Activated CD4-positive, alpha-beta T cell treated with anti-CD3 and anti-CD28 coated beads for 36 hours (primary cell): ENCODE data around the gene VAV2. TPM values are rescaled to one million over a fixed set of nuclear protein-coding genes. Genes with fewer than 3 reads are reported as not detected.

Experiments
- ATAC-seq: fragments of 200-7000 bp; cut with Tn5 transposase; one replicate; pipeline ENCODE4 v1.10.0; 2021; ENCODE audit warnings: mild to moderate bottlenecking, moderate library complexity
- CTCF ChIA-PET: fragments of 350-600 bp; sonication (Branson Sonifier 250); formaldehyde crosslinking; loops from one replicate; lab custom pipeline; 2021; ENCODE audit warnings: antibody characterized with exemption; lab: Charles Lee
- POLR2A ChIA-PET: fragments of 350-600 bp; sonication (Branson Sonifier 250); formaldehyde crosslinking; loops from one replicate; lab custom pipeline; 2021; ENCODE audit warnings: antibody characterized with exemption, inconsistent platforms; lab: Charles Lee
- DNase-seq: peaks from one replicate; pipeline ENCODE4 v3.0.0-alpha.2; 2020
- H3K27ac Mint-ChIP-seq: one replicate; pipeline ENCODE4 v1.8.0; 2021; ENCODE audit warnings: mixed read lengths
- H3K27me3 Mint-ChIP-seq: one replicate; pipeline ENCODE4 v1.8.0; 2021; ENCODE audit warnings: mixed read lengths
- H3K36me3 Mint-ChIP-seq: one replicate; pipeline ENCODE4 v1.8.0; 2021; ENCODE audit warnings: low read depth, mixed read lengths
- H3K4me1 Mint-ChIP-seq: one replicate; pipeline ENCODE4 v1.8.0; 2021; ENCODE audit warnings: mixed read lengths
- H3K4me3 Mint-ChIP-seq: one replicate; pipeline ENCODE4 v1.8.0; 2021; ENCODE audit warnings: mild to moderate bottlenecking, moderate library complexity, mixed read lengths
- H3K9me3 Mint-ChIP-seq: one replicate; pipeline ENCODE4 v1.8.0; 2021; ENCODE audit warnings: low read depth, mixed read lengths
- intact Hi-C, 2 experiments: fragments of 100-400 bp; cut with DNase I in 1 of 2; cut with micrococcal nuclease in 1 of 2; formaldehyde crosslinking; loops; one replicate each; pipeline versions ENCODE4 v1.14.2 to v1.15.1; 2022 to 2024; cut with DNase I, micrococcal nuclease
- total RNA-seq, 2 experiments: library from RNA; stranded (reverse); gene quantifications; one replicate each; pipeline ENCODE4 v1.2.3, GENCODE V29; 2021

Gene VAV2
- total RNA-seq, 2 experiments from 2014 or later, result 5.1 to 6.5 TPM

DNA sequence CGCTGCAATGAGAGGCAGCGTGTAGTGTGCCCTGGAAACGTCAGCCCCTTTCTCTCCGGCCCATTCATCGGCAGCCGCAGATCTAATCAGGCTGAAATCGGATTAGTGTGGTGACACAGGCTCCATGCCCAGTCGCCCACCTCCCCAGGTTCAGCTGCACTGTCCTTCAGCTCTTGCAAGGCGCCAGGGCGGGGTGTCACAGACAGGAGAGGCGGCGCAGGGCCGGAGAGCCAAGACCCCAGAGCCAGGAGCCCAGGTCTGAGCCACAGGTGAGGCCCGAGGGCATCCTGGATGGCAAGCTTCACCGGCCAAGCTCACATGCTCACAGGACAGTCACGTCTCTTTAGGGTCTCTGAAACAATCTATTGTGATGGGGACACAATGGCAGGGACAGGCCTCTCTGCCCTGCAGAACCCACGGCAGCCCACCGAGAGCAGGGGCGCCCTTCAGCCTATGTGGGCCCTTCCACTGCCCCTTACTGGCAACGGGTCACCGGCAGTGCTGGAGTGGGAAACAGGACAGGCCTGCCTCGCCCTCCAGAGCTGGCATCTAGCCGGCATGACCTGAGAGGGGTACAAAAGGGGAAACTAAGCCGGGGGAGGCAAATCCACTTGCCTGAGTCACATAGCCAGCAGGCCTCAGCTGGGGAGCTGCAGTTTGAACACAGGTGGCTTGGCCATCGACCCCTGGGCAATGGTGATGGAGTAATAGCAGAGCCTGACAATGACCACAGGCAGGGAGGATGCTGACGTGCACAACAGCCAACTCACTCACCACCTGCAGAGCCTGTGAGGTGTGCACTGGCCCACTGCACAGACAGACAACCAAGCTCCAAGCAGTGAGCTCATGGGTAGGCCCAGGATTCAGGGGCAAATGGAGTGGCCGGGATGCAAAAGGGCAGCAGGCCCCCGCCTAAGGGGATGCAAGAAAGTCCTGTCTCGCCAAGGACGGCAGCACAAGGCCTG lies 48.1 kb downstream of the VAV2 start:
- H3K27me3 Mint-ChIP-seq, result no peaks in the 10 kb centered on the region
- no peaks in the 10 kb centered on the region for H3K36me3 Mint-ChIP-seq
- CTCF ChIA-PET, result interaction anchor here (0.6 to 0.7 kb wide), 3 partner anchors 135 to 749 kb away, joined by 3 to 4 read pairs (median 3); no protein-coding TSS in a partner anchor

DNA sequence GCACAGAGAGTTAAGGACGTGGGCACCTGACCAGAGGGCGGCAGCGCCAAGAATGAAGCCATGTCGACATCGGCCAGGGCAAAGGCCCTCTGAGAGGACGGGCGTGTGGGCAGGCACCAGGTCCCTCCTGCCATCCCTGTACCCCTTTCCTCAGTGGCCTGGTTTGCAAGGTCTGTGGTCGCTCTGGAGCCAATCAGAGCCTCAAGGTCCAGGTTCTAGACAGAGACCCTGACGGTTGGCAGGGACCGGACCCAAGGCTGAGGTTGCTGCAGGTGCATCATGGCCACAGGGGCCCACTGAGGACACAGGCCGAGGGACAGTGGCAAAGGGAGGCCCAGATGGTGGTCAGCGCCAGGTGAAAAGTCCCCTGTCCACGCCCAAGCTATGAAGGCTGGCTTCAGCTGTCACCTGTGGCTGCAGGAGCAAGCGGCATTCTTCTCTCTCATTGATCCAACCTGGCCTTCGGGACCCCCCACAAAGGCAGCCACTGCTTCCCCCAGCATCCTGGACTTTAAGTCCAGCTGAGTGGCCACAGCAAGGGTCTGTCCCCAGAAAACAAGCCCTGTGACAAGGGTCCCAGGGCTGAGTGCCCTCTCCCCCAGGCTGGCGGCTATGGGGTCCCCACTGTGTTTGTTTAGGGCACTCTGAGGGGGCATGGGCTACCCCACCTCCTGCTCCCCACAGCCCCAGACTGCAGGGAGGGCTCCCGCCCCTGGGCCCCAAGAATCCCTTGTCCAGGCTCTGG lies 48.9 kb downstream of the VAV2 start:
- H3K36me3 Mint-ChIP-seq, result no peaks in the 10 kb centered on the region
- H3K4me3 Mint-ChIP-seq, result no peak overlapping the region
- no peaks in the 10 kb centered on the region for H3K4me1 Mint-ChIP-seq
- no peaks in the 10 kb centered on the region for H3K9me3 Mint-ChIP-seq
- no peaks in the 10 kb centered on the region for H3K27me3 Mint-ChIP-seq
- POLR2A ChIA-PET, result no interaction called here
- DNase-seq (no peak), ATAC-seq (no peak)
- intact Hi-C loops, result no loop called here
- H3K27ac Mint-ChIP-seq, result no peak overlapping the region
- CTCF ChIA-PET, result interaction anchor here (0.5 to 0.7 kb wide), 2 partner anchors 156 to 214 kb away, joined by 3 to 4 read pairs; no protein-coding TSS in a partner anchor

More for the DNA sequence above, 48.1 kb downstream of the VAV2 start:
- H3K4me3 Mint-ChIP-seq, result no peak overlapping the region
- no peak overlapping the region for H3K27ac Mint-ChIP-seq
- intact Hi-C loops, result no loop called here
- H3K9me3 Mint-ChIP-seq, result no peaks in the 10 kb centered on the region
- POLR2A ChIA-PET, result no interaction called here
- no peaks in the 10 kb centered on the region for H3K4me1 Mint-ChIP-seq
- no peak for ATAC-seq
- DNase-seq, result no peak

DNA sequence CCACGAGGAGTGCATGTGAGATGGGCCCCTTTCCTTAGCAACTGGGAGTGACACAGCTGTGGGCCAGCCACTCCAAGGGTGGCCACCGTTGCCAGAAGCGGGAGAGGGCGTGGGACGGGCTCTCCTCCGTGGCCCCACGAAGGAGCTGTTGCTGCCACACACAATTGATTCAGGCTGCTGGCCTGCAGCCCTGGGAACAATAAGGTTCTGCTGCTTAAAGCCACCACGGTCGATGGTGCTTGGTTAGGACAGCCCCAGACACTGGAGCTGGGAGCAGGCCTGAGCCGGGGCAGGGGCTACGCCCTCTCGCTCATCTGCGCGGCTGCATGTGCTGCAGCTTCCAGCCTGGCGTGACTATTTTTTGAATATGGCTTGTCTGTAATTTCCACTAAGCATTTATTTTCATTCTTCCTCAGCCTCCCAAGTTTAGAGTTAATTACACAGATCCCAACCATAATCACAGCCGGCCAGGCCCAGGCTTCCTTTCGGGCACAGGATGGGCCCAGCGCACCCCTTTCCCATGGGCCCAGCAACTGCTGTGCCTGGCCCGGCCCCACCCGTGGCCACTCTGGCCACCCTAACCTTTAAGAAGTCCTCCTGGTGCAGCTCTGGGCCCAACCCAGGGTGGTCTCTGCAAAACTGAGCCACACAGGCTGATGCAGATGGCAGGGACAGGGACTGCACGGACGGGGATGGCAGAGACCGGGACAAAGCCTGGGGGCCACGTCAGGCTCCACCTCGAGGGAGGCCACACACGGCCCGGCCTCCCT lies 49.7 kb downstream of the VAV2 start:
- ChIA-PET POLR2A (no interaction called here), CTCF (interaction anchor here (0.5 to 0.7 kb wide), 2 partner anchors 10 to 215 kb away, joined by 3 read pairs; no protein-coding TSS in a partner anchor)
- H3K4me1 Mint-ChIP-seq, result no peaks in the 10 kb centered on the region

DNA sequence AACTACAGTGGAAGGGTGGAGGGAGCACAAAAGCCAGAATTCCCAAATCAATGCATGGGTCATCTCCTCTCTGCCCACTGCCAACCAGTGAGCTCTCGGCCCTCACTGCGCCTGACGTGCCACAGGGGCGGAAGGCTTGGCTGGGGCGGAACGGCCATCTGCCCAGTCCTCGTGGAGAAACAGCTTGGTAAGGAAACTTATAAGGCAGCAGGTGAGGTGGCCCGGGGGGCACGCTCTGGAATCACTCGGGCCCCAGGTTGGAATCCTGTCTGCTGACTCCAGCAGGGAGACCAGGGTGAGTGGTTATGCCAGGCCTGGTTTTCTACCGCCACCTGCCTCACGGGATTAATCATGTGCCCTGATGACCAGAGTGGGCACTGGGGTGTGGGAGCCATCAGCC lies 52.3 kb downstream of the VAV2 start:
- ATAC-seq, result no peak
- intact Hi-C loops, result no loop called here
- Mint-ChIP-seq H3K27me3 (no peaks in the 10 kb centered on the region), H3K36me3 (no peaks in the 10 kb centered on the region), H3K4me3 (no peak overlapping the region), H3K27ac (no peak overlapping the region), H3K4me1 (no peaks in the 10 kb centered on the region), H3K9me3 (no peaks in the 10 kb centered on the region)
- ChIA-PET POLR2A (no interaction called here), CTCF (no interaction called here)
- no peak for DNase-seq

More for the DNA sequence above, 49.7 kb downstream of the VAV2 start:
- Mint-ChIP-seq H3K27ac (no peak overlapping the region), H3K9me3 (no peaks in the 10 kb centered on the region), H3K36me3 (no peaks in the 10 kb centered on the region), H3K4me3 (no peak overlapping the region), H3K27me3 (no peaks in the 10 kb centered on the region)
- ATAC-seq (no peak), DNase-seq (no peak)
- intact Hi-C loops, result no loop called here

DNA sequence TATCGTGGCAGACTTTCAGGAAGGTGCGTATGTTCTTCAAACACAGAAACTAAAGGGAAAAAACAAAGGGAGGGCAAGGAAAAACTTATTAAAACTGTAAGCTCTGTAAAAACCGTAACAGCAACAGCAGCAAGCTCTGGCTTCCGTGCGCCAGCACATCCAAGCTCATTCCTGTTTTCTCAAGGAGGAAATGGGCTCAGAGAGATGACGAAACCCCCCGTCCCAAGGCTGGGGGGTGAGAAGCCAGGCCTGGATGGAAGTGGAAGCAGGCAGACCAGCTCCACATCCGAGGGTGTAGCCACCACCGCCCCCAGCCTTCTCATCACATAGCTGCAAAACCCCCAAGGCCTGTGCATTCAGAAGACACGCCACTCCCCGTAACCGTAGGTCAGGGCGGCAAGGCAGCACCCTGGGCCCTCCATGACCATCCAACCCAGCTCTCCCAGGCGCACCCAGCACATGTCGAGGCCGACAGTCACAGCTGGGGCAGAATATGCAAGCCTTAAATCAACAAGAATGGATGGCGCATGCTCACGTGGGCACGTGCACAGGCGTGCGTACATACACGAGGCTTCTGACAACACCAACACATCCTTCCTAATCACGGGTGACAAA lies 52.8 kb downstream of the VAV2 start:
- ATAC-seq (no peak), DNase-seq (no peak)
- CTCF ChIA-PET, result interaction anchor here (0.6 kb wide), 1 partner anchor 598 kb away, joined by 3 read pairs; no protein-coding TSS in a partner anchor
- Mint-ChIP-seq H3K27me3 (no peaks in the 10 kb centered on the region), H3K36me3 (no peaks in the 10 kb centered on the region), H3K4me1 (no peaks in the 10 kb centered on the region), H3K4me3 (no peak overlapping the region), H3K27ac (no peak overlapping the region), H3K9me3 (no peaks in the 10 kb centered on the region)
- intact Hi-C loops, result no loop called here
- POLR2A ChIA-PET, result no interaction called here

DNA sequence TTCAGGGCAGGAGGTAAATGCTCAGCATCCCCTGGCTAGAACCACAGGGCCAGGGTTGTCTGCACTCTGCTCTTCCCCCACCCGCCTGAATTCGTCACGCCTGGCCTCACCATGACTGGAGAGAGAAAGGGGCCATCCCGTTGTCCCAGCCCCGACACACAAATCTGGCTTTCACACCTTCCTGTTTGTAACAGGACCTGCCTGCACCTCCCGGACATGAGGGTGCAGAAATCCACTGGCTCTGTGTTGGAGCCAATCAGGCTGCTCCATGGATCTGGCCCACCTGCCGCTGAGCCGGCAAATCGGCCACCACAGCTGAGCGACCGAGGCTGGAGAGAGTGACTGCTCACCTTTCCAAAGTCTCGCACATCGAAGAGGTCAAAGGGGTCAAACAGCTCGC lies 53.4 kb downstream of the VAV2 start:
- CTCF ChIA-PET, result interaction anchor here (0.6 kb wide), 1 partner anchor 597 kb away, joined by 3 read pairs; no protein-coding TSS in a partner anchor
- H3K9me3 Mint-ChIP-seq, result no peaks in the 10 kb centered on the region
- no peaks in the 10 kb centered on the region for H3K36me3 Mint-ChIP-seq
- H3K4me3 Mint-ChIP-seq, result no peak overlapping the region
- POLR2A ChIA-PET, result no interaction called here
- no peaks in the 10 kb centered on the region for H3K4me1 Mint-ChIP-seq
- no peak overlapping the region for H3K27ac Mint-ChIP-seq
- no peaks in the 10 kb centered on the region for H3K27me3 Mint-ChIP-seq
- no peak for ATAC-seq
- DNase-seq, result no peak
- intact Hi-C loops, result no loop called here

DNA sequence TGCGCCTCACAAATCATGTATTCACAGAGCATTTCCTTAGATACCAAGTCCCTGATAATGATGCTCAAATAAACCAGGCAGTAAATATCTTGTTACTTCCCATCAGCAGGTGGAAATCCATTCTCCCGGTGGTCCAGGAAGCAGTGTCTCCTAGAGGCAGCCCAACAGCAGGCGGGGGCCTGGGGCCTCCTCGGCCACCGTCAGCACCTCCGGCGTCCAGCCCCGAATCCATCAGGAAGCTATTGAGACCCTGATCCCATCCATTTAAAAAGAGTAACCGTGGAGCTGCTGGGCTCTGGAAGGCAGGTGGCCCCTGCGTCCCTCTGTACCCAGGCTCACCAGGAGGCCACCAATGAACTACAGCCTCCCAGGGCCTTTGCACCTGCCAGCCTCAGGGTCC lies 54.0 kb downstream of the VAV2 start:
- ChIA-PET POLR2A (no interaction called here), CTCF (no interaction called here)
- Mint-ChIP-seq H3K36me3 (no peaks in the 10 kb centered on the region), H3K27me3 (no peaks in the 10 kb centered on the region), H3K4me3 (no peak overlapping the region), H3K9me3 (no peaks in the 10 kb centered on the region), H3K27ac (no peak overlapping the region), H3K4me1 (no peaks in the 10 kb centered on the region)
- DNase-seq, result no peak
- ATAC-seq, result no peak
- intact Hi-C loops, result no loop called here

DNA sequence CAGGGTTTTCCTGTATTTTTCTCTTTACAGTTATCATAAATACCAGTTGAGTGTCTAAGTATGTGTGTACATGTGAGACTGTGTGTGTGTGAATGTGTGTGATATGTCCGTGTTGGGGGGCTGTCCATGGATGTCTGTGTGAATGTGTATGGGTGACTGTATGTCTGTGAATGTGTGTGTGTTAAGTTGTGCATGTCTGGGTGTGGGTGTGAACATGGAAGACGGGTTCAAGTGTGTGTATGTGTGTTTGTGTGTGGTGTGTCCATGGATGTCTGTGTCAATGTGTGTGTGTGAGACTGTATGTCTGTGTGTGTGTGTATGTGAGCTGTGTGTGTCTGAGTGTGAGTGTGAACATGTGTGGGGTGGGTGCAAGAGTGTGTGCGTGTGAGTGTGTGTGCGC lies 55.0 kb downstream of the VAV2 start:
- no peak for DNase-seq
- Mint-ChIP-seq H3K27ac (no peak overlapping the region), H3K36me3 (no peaks in the 10 kb centered on the region), H3K9me3 (no peaks in the 10 kb centered on the region), H3K27me3 (no peaks in the 10 kb centered on the region), H3K4me3 (no peak overlapping the region), H3K4me1 (no peaks in the 10 kb centered on the region)
- intact Hi-C loops, result no loop called here
- ATAC-seq, result no peak
- POLR2A ChIA-PET, result no interaction called here
- CTCF ChIA-PET, result no interaction called here

DNA sequence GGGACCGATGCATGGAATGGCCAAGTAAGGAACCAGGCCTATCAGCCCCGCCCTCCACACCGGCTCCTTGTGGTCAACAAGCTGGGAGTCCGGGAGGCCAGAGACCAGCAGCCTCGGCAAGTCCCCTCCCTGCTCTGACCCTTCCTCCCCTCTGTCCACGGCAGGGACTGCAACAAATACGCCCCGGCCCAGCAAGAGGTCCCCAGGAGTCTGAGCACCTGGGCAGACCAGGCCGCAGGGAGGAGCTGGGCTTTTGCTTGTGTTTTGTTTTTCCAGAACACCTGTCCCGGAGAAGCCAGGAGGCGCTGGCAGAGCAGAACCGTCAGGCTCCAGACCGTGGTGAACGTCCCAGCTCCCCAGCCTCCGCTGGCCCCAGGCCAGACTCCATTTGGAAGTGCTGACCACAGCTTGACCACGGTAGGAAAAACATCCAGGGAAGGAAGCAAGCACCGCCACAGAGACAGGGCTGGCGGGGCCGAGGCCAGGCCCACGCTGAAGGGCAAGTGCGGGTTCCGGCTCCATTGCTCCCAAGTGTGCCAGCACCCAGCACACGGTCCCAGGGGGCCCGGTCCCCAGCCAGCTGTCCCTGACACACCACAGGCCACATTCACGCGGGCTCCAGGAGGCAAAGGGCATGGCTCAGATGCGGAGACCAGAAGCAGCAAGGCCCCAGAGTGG lies 56.7 kb downstream of the VAV2 start:
- no peaks in the 10 kb centered on the region for H3K4me1 Mint-ChIP-seq
- no peak overlapping the region for H3K4me3 Mint-ChIP-seq
- CTCF ChIA-PET, result interaction anchor here (0.6 kb wide), 1 partner anchor 804 kb away, joined by 5 read pairs; no protein-coding TSS in a partner anchor
- no peak overlapping the region for H3K27ac Mint-ChIP-seq
- no peaks in the 10 kb centered on the region for H3K36me3 Mint-ChIP-seq
- intact Hi-C loops, result no loop called here
- no peaks in the 10 kb centered on the region for H3K9me3 Mint-ChIP-seq
- no peaks in the 10 kb centered on the region for H3K27me3 Mint-ChIP-seq
- ATAC-seq (no peak), DNase-seq (no peak)
- POLR2A ChIA-PET, result no interaction called here

DNA sequence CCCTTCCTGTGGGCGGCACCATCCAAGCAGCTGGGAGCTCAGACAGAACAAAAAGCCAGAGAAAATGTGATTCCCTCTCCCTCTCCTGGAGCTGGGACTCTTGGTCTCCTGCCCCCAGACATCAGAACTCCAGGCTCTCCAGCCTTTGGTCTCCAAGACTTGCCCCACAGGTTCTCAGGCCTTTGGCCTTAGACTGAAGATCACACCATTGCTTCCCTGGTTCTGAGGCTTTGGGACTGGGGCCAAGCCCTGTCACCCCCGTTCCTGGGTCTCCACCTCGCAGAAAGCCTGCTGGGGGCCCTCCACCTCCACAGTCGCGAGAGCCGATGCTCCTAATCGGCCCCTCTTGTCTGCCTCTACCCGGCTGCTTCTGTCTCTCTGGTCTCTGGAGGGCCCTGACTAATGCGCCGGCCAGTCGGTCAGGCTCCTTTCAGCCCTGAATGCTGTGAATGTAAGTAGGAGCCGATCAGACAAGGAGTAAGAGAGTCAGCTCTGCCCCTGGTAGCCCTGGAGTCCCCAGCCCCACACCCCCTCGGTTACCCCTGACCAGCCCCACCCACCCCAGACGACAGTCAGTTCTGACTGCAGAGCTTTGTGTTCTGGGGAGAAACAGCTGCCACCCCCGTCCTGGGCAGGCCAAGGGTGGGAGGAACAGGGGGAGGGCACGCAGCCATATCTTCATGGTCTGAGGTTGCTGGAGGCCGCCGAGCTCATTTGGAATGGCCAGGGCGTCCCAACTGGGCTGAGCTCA lies 57.5 kb downstream of the VAV2 start:
- ATAC-seq (no peak), DNase-seq (no peak)
- ChIA-PET POLR2A (no interaction called here), CTCF (no interaction called here)
- intact Hi-C loops, result no loop called here
- no peak overlapping the region for H3K4me3 Mint-ChIP-seq
- no peak overlapping the region for H3K27ac Mint-ChIP-seq
- no peaks in the 10 kb centered on the region for H3K36me3 Mint-ChIP-seq
- no peaks in the 10 kb centered on the region for H3K4me1 Mint-ChIP-seq
- no peaks in the 10 kb centered on the region for H3K9me3 Mint-ChIP-seq
- no peaks in the 10 kb centered on the region for H3K27me3 Mint-ChIP-seq
